ENCODE results near the gene MSANTD1.

Gene MSANTD1

DNA sequence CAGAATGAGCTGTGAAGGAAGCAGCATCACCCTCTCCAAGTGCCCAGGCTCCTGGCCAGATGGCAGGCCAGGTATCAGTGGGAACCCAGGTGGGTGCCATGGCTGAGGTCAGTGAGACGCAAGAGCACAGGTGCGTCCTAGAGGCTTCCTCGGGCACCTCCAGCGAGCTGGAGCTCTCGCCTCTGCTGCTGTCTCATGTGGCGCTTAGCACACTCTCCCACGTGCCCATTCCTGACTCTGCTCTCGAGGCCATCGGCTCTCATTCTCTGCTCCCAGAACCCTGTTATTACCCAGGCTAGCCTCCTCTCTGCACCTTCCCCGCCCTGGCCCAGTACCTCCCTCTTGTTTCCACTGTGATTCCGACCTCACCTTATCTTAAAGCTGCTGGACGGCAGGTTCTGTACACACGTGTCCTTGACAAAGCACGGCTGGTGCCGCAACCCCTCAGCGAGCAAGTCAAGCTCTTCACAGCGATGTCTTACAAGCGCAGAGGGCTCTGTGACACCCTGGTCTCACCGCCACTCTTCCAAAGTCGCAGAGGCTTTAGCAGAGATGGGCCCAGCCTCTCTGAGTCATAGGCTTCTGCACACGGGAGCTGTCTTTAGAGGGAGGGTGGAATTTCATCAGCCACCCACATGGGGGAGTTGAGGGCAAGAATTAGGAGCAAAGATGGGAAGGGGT is 15.4 kb upstream of the MSANTD1 start:
- Histone ChIP-seq H4K20me1 (ENCODE audit: insufficient read depth, low read length) (peaks cover 12% of the 10 kb centered on the region; the same call in 1 of the 2 replicates), H3K27ac (ENCODE audit: low read length) (no peak overlapping the region), H3K79me2 (ENCODE audit: low read length) (no peaks in the 10 kb centered on the region), H3K4me2 (ENCODE audit: low read length) (no peak overlapping the region), H3K4me3 (ENCODE audit: low read length) (no peak overlapping the region), H2AFZ (ENCODE audit: low read depth, low read length) (no peak overlapping the region), H3K4me1 (ENCODE audit: low read length) (no peaks in the 10 kb centered on the region), H3K9me3 (ENCODE audit: insufficient read depth, low read length) (no peaks in the 10 kb centered on the region), H3K9ac (ENCODE audit: low read length) (no peak overlapping the region), H3K36me3 (replicated peaks; ENCODE audit: low read depth, low read length) (peaks cover 62% of the 10 kb centered on the region), H3K27me3 (ENCODE audit: low read depth, low read length) (no peaks in the 10 kb centered on the region)
- TF ChIP-seq, protein P1, sequence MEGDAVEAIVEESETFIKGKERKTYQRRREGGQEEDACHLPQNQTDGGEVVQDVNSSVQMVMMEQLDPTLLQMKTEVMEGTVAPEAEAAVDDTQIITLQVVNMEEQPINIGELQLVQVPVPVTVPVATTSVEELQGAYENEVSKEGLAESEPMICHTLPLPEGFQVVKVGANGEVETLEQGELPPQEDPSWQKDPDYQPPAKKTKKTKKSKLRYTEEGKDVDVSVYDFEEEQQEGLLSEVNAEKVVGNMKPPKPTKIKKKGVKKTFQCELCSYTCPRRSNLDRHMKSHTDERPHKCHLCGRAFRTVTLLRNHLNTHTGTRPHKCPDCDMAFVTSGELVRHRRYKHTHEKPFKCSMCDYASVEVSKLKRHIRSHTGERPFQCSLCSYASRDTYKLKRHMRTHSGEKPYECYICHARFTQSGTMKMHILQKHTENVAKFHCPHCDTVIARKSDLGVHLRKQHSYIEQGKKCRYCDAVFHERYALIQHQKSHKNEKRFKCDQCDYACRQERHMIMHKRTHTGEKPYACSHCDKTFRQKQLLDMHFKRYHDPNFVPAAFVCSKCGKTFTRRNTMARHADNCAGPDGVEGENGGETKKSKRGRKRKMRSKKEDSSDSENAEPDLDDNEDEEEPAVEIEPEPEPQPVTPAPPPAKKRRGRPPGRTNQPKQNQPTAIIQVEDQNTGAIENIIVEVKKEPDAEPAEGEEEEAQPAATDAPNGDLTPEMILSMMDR (IDR thresholded peaks at IDR 0.05; ENCODE audit: low read depth, low read length) = no peak
- no peak for TF ChIP-seq EZH2phosphoT487 (IDR thresholded peaks at IDR 0.05; ENCODE audit: low read depth)

GRCh38 chr4:3234171-3235029 is 14.6 kb upstream of the MSANTD1 start:
- Histone ChIP-seq H3K79me2 (ENCODE audit: low read length) (no peaks in the 10 kb centered on the region), H4K20me1 (ENCODE audit: insufficient read depth, low read length) (peaks cover 12% of the 10 kb centered on the region; the same call in 1 of the 2 replicates), H3K9ac (ENCODE audit: low read length) (no peak overlapping the region), H3K9me3 (ENCODE audit: insufficient read depth, low read length) (no peaks in the 10 kb centered on the region), H3K36me3 (replicated peaks; ENCODE audit: low read depth, low read length) (peaks cover 57% of the 10 kb centered on the region), H3K4me1 (ENCODE audit: low read length) (no peaks in the 10 kb centered on the region), H3K27ac (ENCODE audit: low read length) (no peak overlapping the region), H2AFZ (ENCODE audit: low read depth, low read length) (no peak overlapping the region), H3K4me3 (ENCODE audit: low read length) (no peak overlapping the region), H3K27me3 (ENCODE audit: low read depth, low read length) (no peaks in the 10 kb centered on the region), H3K4me2 (ENCODE audit: low read length) (no peak overlapping the region)
- TF ChIP-seq, protein P1 (IDR thresholded peaks at IDR 0.05; ENCODE audit: low read depth, low read length) = no peak
- TF ChIP-seq EZH2phosphoT487 (IDR thresholded peaks at IDR 0.05; ENCODE audit: low read depth) = no peak

DNA sequence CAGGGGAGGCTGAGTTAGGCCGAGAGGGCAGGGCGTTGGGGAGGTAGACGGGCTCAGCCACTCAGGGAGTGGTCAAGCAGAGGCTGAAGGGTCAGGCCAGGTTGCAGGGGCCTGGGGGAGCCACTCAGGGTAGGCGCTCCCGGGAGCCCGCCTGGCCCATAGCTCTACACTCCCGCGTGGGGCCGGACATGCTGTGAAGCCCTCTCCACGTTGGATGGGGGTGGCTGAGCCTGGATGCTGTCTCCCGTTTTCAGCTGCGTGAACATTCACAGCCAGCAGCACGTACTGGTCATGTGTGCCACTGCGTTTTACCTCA is 14.0 kb upstream of the MSANTD1 start:
- Histone ChIP-seq H3K9me3 (ENCODE audit: insufficient read depth, low read length) (no peaks in the 10 kb centered on the region), H3K4me1 (ENCODE audit: low read length) (no peaks in the 10 kb centered on the region), H4K20me1 (ENCODE audit: insufficient read depth, low read length) (peaks cover 12% of the 10 kb centered on the region; the same call in 1 of the 2 replicates), H3K4me3 (ENCODE audit: low read length) (no peak overlapping the region), H2AFZ (ENCODE audit: low read depth, low read length) (no peak overlapping the region), H3K36me3 (replicated peaks; ENCODE audit: low read depth, low read length) (peaks cover 57% of the 10 kb centered on the region), H3K9ac (ENCODE audit: low read length) (no peak overlapping the region), H3K4me2 (ENCODE audit: low read length) (no peak overlapping the region), H3K79me2 (ENCODE audit: low read length) (no peaks in the 10 kb centered on the region), H3K27me3 (ENCODE audit: low read depth, low read length) (no peaks in the 10 kb centered on the region), H3K27ac (ENCODE audit: low read length) (no peak overlapping the region)
- TF ChIP-seq, protein P1 (IDR thresholded peaks at IDR 0.05; ENCODE audit: low read depth, low read length) = no peak
- TF ChIP-seq EZH2phosphoT487 (IDR thresholded peaks at IDR 0.05; ENCODE audit: low read depth) = no peak

DNA sequence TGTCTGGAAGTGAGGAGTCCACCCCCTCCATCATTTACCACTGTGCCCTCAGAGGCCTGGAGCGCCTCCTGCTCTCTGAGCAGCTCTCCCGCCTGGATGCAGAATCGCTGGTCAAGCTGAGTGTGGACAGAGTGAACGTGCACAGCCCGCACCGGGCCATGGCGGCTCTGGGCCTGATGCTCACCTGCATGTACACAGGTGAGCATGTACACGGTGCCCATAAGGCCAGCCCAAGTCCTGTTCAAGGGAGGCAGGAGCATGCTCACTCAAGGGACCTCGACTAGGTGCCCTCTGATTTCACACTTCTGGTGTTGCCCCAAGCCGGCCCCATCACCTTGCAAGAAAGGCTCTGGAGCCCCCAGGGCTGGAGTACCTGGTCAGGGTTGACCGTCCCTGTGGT is 13.4 kb upstream of the MSANTD1 start:
- peaks cover 13% of the 10 kb centered on the region; the same call in 1 of the 2 replicates for H4K20me1 ChIP-seq (ENCODE audit: insufficient read depth, low read length)
- no peaks in the 10 kb centered on the region for H3K4me1 ChIP-seq (ENCODE audit: low read length)
- H3K4me2 ChIP-seq (ENCODE audit: low read length) = no peak overlapping the region
- TF ChIP-seq, protein P1 (IDR thresholded peaks at IDR 0.05; ENCODE audit: low read depth, low read length) = no peak
- no peak for TF ChIP-seq EZH2phosphoT487 (IDR thresholded peaks at IDR 0.05; ENCODE audit: low read depth)
- peaks cover 53% of the 10 kb centered on the region for H3K36me3 ChIP-seq (replicated peaks; ENCODE audit: low read depth, low read length)
- no peaks in the 10 kb centered on the region for H3K27me3 ChIP-seq (ENCODE audit: low read depth, low read length)
- no peak overlapping the region for H2AFZ ChIP-seq (ENCODE audit: low read depth, low read length)
- no peaks in the 10 kb centered on the region for H3K79me2 ChIP-seq (ENCODE audit: low read length)
- H3K9ac ChIP-seq (ENCODE audit: low read length) = no peak overlapping the region
- no peaks in the 10 kb centered on the region for H3K9me3 ChIP-seq (ENCODE audit: insufficient read depth, low read length)
- no peak overlapping the region for H3K27ac ChIP-seq (ENCODE audit: low read length)
- no peak overlapping the region for H3K4me3 ChIP-seq (ENCODE audit: low read length)
